PC-9 (cell line): Measurements from ENCODE around the gene TOMM22. TPM values are rescaled to one million over a fixed set of nuclear protein-coding genes. Genes with fewer than 3 reads are reported as not detected.

ENCODE experiments used
- Bru-seq: library from RNA; stranded (reverse); fragments of 400-500 nt; gene quantifications from one replicate; lab custom pipeline; 2021; lab: Mats Ljungman, UMichigan
- BruChase-seq, 2 experiments: library from RNA; stranded (reverse); fragments of 400-500 nt; gene quantifications; one replicate each; lab custom pipeline; 2021; lab: Mats Ljungman, UMichigan
- BruUV-seq: library from RNA; stranded (reverse); fragments of 400-500 nt; replicated peaks from 2 replicates; lab custom pipeline; 2021; lab: Mats Ljungman, UMichigan
- CTCF ChIA-PET: fragments of 300-600 bp; sonication (Branson Sonifier 250); formaldehyde crosslinking; loops from one replicate; lab custom pipeline; 2022; ENCODE audit warnings: antibody characterized with exemption; lab: Charles Lee
- POLR2A ChIA-PET: fragments of 300-600 bp; sonication (Branson Sonifier 250); formaldehyde crosslinking; loops from one replicate; lab custom pipeline; 2022; ENCODE audit warnings: antibody characterized with exemption; ENCODE audit not compliant: unreplicated experiment; lab: Charles Lee
- DNase-seq, 2 experiments: peaks; one replicate each; pipeline versions ENCODE4 v3.0.0 to v3.0.0-alpha.2; 2015 to 2022; ENCODE audit warnings: mixed read lengths in 1 of 2
- H2AFZ ChIP-seq: fragments of 200-600 bp; sonication (generic); 2 replicates; pipeline ENCODE4 v1.8.1; 2017; ENCODE audit warnings: antibody characterized with exemption
- H3F3A ChIP-seq: fragments of 200-600 bp; sonication (generic); 2 replicates; pipeline ENCODE4 v1.8.1; 2017; ENCODE audit warnings: antibody characterized with exemption, mild to moderate bottlenecking, low read depth; ENCODE audit not compliant: insufficient read depth
- H3K27ac ChIP-seq: fragments of 200-600 bp; sonication (generic); 2 replicates; pipeline ENCODE4 v1.6.1; 2016; ENCODE audit warnings: mixed run types
- H3K27me3 ChIP-seq: fragments of 200-600 bp; sonication (generic); 2 replicates; pipeline ENCODE4 v1.6.1; 2016; ENCODE audit warnings: low read depth, mixed run types; ENCODE audit not compliant: insufficient read depth
- H3K36me3 ChIP-seq: fragments of 200-600 bp; sonication (generic); 2 replicates; pipeline ENCODE4 v1.6.1; 2016; ENCODE audit warnings: low read depth, mixed run types
- H3K4me1 ChIP-seq: fragments of 200-600 bp; sonication (generic); replicated peaks from 2 replicates; pipeline ENCODE4 v1.6.1; 2016; ENCODE audit warnings: mixed run types; ENCODE audit not compliant: insufficient read depth
- H3K4me2 ChIP-seq: fragments of 200-600 bp; sonication (generic); 2 replicates; pipeline ENCODE4 v1.6.1; 2017; ENCODE audit warnings: mixed run types
- H3K4me3 ChIP-seq: fragments of 200-600 bp; sonication (generic); 2 replicates; pipeline ENCODE4 v1.6.1; 2016; ENCODE audit warnings: mixed run types
- H3K79me2 ChIP-seq: fragments of 200-600 bp; sonication (generic); 2 replicates; pipeline ENCODE4 v1.6.1; 2017; ENCODE audit warnings: low read depth, mixed run types
- H3K9me2 ChIP-seq: fragments of 200-600 bp; sonication (generic); 2 replicates; pipeline ENCODE4 v1.8.1; 2017; ENCODE audit warnings: mild to moderate bottlenecking; ENCODE audit not compliant: insufficient read depth
- H3K9me3 ChIP-seq: fragments of 200-600 bp; sonication (generic); 2 replicates; pipeline ENCODE4 v1.8.1; 2016; ENCODE audit warnings: low read depth; ENCODE audit not compliant: insufficient read depth
- H4K20me1 ChIP-seq: fragments of 200-600 bp; sonication (generic); 2 replicates; pipeline ENCODE4 v1.8.1; 2017; ENCODE audit not compliant: insufficient read depth
- EZH2 ChIP-seq: fragments of 200-600 bp; sonication (generic); IDR thresholded peaks from 2 replicates; pipeline ENCODE4 v1.8.0; 2017; ENCODE audit warnings: antibody characterized with exemption, low read depth
- intact Hi-C: fragments of 100-400 bp; cut with micrococcal nuclease; formaldehyde crosslinking; loops from one replicate; pipeline ENCODE4 v1.10.0; 2022; ENCODE audit not compliant: unreplicated experiment
- long read RNA-seq: library from polyadenylated mRNA; stranded (forward); transcript quantifications from one replicate; pipeline ENCODE4 v2.0.0, GENCODE V29; 2022
- total RNA-seq: library from RNA; stranded (reverse); gene quantifications from 2 replicates; pipeline ENCODE4 v1.2.3, GENCODE V29; 2021
- TF ChIP-seq, protein P1 (sequence below): fragments of 200-600 bp; sonication (generic); conservative IDR thresholded peaks from 2 replicates; pipeline ENCODE4 v1.6.1; 2017; ENCODE audit warnings: mixed run types, antibody characterized with exemption, mild to moderate bottlenecking, moderate library complexity

The TOMM22 gene
- total RNA-seq (106 and 120 TPM in 2 replicates), Bru-seq, nascent RNA (percentile 95 among the genes with signal in this experiment), BruChase-seq, experiment 1, labeled RNA remaining after a 2-hour chase (percentile 96 among the genes with signal in this experiment), BruChase-seq, experiment 2, labeled RNA remaining after a 6-hour chase (percentile 99 among the genes with signal in this experiment)
- long read RNA-seq, transcript TOMM22-201 (4 exons, 2,040 nt), result major isoform, 139 of 158 reads
- long read RNA-seq, partial matches to known transcripts, result 1 of 158 reads
- long read RNA-seq, other reads (novel, unspliced or antisense), result 14 of 158 reads

DNA sequence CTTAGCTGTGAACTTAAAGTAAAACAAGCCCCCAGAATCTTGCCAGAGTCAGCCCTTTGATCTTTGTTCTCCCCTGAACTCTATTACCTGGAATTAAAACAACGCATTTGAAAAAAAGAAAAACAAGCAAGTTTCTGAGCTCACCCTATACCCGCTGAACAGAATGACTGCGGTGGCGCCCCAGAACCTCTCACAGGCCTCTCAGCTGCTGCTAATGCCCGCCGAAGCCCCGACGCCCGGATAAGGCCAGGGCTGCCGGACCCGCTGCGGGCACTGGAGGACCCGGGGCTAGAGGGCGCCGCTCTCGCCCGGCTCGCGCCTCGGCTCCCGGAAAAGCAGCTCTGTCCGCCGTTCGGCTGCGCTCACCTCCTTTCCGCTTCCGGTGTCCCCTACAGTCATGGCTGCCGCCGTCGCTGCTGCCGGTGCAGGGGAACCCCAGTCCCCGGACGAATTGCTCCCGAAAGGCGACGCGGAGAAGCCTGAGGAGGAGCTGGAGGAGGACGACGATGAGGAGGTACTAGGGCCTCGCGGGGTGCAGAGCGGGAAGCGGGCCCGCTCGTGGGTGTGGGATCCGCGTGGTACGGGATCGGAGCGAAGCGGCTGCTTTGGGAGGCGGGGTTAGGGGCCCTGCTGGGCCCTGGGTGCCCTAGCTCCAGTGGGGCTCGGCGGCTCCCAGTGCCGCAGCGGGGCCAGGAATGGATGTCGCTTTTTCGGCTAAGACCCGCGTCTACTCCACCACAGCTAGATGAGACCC, at the start of gene TOMM22:
Gene TOMM22 (plus strand): TSS at position 376 of the 754 bp plus-strand sequence. CDS start 22 bp downstream, at position 398.
- no TSS peak for BruUV-seq
- Histone ChIP-seq H3K27ac (peak within 1 kb of the TSS; percentile 40), H3K79me2 (peaks cover 22% of the 10 kb centered on the region), H3K4me2 (peak within 1 kb of the TSS; percentile 84), H3K4me1 (peaks cover 4% of the 10 kb centered on the region; the same call in 1 of the 2 replicates), H3K9me3 (no peaks in the 10 kb centered on the region), H2AFZ (peak within 1 kb of the TSS; percentile 83), H3F3A (peaks cover 37% of the 10 kb centered on the region), H3K36me3 (peaks cover 14% of the 10 kb centered on the region), H3K9me2 (no peaks in the 10 kb centered on the region), H3K4me3 (peak within 1 kb of the TSS; percentile 88), H4K20me1 (no peaks in the 10 kb centered on the region), H3K27me3 (no peaks in the 10 kb centered on the region)
- intact Hi-C loops, result loop anchor here (1.0 kb wide), 1 partner anchor 629 kb away; no protein-coding TSS in a partner anchor
- DNase-seq, result peak; percentile 79 to 91
- TF ChIP-seq, protein P1, sequence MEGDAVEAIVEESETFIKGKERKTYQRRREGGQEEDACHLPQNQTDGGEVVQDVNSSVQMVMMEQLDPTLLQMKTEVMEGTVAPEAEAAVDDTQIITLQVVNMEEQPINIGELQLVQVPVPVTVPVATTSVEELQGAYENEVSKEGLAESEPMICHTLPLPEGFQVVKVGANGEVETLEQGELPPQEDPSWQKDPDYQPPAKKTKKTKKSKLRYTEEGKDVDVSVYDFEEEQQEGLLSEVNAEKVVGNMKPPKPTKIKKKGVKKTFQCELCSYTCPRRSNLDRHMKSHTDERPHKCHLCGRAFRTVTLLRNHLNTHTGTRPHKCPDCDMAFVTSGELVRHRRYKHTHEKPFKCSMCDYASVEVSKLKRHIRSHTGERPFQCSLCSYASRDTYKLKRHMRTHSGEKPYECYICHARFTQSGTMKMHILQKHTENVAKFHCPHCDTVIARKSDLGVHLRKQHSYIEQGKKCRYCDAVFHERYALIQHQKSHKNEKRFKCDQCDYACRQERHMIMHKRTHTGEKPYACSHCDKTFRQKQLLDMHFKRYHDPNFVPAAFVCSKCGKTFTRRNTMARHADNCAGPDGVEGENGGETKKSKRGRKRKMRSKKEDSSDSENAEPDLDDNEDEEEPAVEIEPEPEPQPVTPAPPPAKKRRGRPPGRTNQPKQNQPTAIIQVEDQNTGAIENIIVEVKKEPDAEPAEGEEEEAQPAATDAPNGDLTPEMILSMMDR, result peak; percentile 61; the same call in 1 of the 2 replicates
- no peak for TF ChIP-seq EZH2
- CTCF ChIA-PET, result interaction anchor here (0.5 to 2.2 kb wide), 10 partner anchors 13 to 630 kb away, joined by 3 to 16 read pairs (median 3); partner anchors contain the start of gene GTPBP1
- POLR2A ChIA-PET, result interaction anchor here (0.5 to 1.3 kb wide), 7 partner anchors 15 to 602 kb away, joined by 3 to 8 read pairs (median 3); no protein-coding TSS in a partner anchor

DNA sequence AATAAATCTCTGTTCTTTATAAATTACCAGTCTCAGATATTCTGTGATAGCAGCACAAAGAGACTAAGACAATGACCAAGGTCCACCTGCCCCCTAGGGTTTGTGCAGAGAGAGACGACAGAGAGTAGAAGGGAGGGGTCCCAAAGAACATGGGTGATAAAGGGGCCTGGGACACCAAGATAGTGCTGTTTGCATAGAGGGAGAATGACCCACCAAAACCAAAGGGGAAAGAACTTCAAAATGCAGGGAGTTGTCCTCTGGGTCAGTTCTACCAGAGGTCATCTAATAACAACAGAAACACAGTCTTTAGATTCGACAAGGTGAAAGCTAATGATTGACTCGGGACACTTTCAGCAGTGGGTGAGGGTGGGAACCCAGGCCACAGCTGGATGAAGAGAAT, 49.2 kb upstream of the TOMM22 start:
- intact Hi-C loops, result no loop called here
- Histone ChIP-seq H3K4me3 (no peak overlapping the region), H3F3A (no peaks in the 10 kb centered on the region), H3K79me2 (no peaks in the 10 kb centered on the region), H4K20me1 (no peaks in the 10 kb centered on the region), H3K27ac (no peak overlapping the region), H3K9me2 (no peaks in the 10 kb centered on the region), H3K36me3 (no peaks in the 10 kb centered on the region), H3K4me1 (no peaks in the 10 kb centered on the region), H2AFZ (no peak overlapping the region), H3K4me2 (no peak overlapping the region), H3K9me3 (no peaks in the 10 kb centered on the region), H3K27me3 (no peaks in the 10 kb centered on the region)
- BruUV-seq, result no TSS peak
- ChIA-PET POLR2A (interaction anchor here (0.6 kb wide), 1 partner anchor 1880 kb away, joined by 6 read pairs; no protein-coding TSS in a partner anchor), CTCF (no interaction called here)
- DNase-seq, result no peak
- TF ChIP-seq EZH2, result no peak
- TF ChIP-seq, protein P1, result no peak

DNA sequence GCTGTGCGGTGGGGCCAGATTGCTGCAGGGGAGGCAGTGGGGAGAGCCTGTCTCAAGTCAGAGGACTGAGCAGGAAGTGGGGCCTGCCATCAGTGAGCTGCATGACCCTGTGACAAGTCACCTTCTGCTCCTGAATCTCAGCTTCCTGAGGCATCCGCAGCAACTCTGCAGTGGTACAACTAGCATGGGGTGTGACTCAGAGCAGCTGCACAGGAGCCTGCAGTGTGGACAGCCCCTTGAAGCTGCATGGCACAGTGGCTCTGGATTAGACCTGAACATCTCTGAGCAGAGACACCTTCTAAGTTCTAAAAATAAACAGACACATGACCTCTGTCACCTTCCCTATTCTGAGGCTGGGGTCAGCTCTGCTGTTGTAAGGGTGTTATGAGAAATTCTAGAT, 43.5 kb upstream of the TOMM22 start:
- no peaks in the 10 kb centered on the region for H3F3A ChIP-seq
- H3K4me1 ChIP-seq, result no peaks in the 10 kb centered on the region
- no peaks in the 10 kb centered on the region for H3K36me3 ChIP-seq
- no peak overlapping the region for H3K4me2 ChIP-seq
- H3K79me2 ChIP-seq, result no peaks in the 10 kb centered on the region
- no peaks in the 10 kb centered on the region for H3K27me3 ChIP-seq
- TF ChIP-seq, protein P1, result no peak
- TF ChIP-seq EZH2, result no peak
- H3K9me2 ChIP-seq, result no peaks in the 10 kb centered on the region
- no peak overlapping the region for H2AFZ ChIP-seq
- intact Hi-C loops, result no loop called here
- ChIA-PET CTCF (no interaction called here), POLR2A (interaction anchor here (0.7 kb wide), 1 partner anchor 1965 kb away, joined by 4 read pairs; no protein-coding TSS in a partner anchor)
- DNase-seq, result no peak
- H4K20me1 ChIP-seq, result no peaks in the 10 kb centered on the region
- BruUV-seq, result no TSS peak
- H3K27ac ChIP-seq, result no peak overlapping the region
- no peaks in the 10 kb centered on the region for H3K9me3 ChIP-seq
- H3K4me3 ChIP-seq, result no peak overlapping the region
